ENCODE data around the gene GLB1L3.
"Not testable (repeated sequence)": the region's sequence is repeated elsewhere in the genome, so short reads cannot be mapped to it uniquely, and the experiment has no call there.

The GLB1L3 gene

GRCh38 chr11:134317103-134317502, 40.9 kb downstream of the GLB1L3 start:
- DNase-seq, result no peak

GRCh38 chr11:134321373-134321772, 45.2 kb downstream of the GLB1L3 start:
- DNase-seq, result not testable (repeated sequence)

- no peak for DNase-seq
Observed at GRCh38 chr11:134322553-134322952, 46.4 kb downstream of the GLB1L3 start.

GRCh38 chr11:134328433-134328832, 52.3 kb downstream of the GLB1L3 start:
- no peak for DNase-seq

DNA sequence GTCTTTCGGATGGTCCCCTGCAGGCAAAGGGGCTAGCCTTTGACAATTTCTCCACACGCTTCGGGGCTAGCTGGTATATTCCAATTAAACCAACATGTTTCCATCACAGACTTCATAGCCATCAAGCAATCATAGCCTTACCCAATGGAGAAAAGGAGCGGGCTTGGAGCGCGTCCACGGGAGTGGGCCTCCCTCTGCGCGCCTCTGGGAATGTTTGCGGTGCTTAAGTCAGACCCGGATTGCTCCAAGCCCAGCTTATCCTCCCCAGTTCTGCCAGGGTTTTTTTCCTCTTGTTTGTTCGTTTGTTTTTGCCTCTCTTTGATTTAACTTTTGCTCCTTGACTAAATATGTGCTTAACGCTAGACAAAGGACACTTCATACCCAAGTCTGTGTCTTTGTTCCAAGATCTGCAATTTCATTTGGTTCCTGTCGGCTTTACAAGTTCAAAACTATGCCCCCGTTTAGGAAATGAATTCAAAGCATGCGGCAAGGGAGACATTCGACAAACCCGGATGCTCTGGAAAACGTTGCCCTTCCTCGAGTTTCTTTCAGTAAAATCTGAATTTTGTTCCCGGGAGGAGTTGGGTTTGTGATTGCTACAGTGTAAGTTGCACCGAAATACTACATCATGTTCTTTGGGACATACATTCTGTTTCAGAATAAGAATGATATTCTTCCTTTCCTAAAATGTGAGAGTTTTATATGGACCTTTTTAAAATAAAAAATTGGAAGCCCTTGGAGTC, 54.6 kb downstream of the GLB1L3 start:
- DNase-seq, result no peak

- peak; percentile 58 for DNase-seq
Observed at GRCh38 chr11:134331354-134332188, 55.4 kb downstream of the GLB1L3 start, which contains the start of gene GLB1L2. GLB1L2 (plus strand) TSS chr11:134331988; CDS start chr11:134332062, 74 bp downstream.

DNA sequence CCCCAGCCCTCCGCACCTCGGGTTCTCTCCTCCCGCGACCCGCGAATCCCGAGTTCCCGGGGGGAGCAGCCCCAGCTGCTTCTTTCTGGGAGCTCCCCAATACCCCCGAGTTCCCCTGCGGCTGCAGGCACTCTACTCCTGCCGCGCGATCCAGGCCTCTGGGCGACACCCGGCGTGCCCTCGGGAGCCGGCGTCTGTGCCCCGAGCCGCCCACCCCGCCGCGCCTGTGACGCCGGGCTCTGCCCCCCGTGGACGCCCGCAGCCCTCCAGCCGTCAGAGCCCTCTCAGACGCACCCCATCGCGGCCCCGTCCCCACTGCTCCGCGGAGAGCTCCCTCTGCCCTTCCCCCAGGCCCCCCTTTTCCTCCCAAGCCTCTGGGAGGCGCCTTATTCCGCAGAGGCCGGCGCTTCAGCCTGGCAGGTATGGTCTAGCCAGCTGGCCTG, 56.0 kb downstream of the GLB1L3 start:
- no peak for DNase-seq

- no peak for DNase-seq
Observed at GRCh38 chr11:134332782-134333181, 56.6 kb downstream of the GLB1L3 start.

GRCh38 chr11:134333312-134333711, 57.1 kb downstream of the GLB1L3 start:
- DNase-seq, result no peak

DNA sequence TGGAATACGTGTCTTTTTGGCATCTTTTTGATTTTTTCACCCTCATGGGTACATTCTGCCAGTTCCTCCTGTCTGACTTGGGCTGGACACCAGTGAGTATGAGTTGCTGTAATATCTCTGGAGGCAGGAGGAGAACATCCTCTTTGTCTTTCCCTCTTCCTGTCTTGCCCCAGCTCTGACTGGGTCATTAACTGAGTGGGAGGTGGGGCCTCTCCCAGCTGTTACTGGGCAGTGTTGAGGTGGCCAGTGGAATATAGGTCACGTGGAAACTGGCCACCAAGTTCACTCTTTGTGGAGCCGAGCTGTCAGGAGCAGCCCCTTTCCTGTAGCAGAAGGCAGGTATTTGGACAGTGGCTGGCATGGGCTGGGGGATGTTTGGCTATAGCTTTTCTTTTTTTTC, 57.8 kb downstream of the GLB1L3 start:
- DNase-seq, result no peak

GRCh38 chr11:134334796-134335571, 58.8 kb downstream of the GLB1L3 start:
- DNase-seq, result no peak

GRCh38 chr11:134337051-134337450, 60.9 kb downstream of the GLB1L3 start:
- DNase-seq, result no peak

- DNase-seq, result no peak
Observed at GRCh38 chr11:134338068-134338467, 61.9 kb downstream of the GLB1L3 start.

GRCh38 chr11:134338654-134339053, 62.5 kb downstream of the GLB1L3 start:
- no peak for DNase-seq

DNA sequence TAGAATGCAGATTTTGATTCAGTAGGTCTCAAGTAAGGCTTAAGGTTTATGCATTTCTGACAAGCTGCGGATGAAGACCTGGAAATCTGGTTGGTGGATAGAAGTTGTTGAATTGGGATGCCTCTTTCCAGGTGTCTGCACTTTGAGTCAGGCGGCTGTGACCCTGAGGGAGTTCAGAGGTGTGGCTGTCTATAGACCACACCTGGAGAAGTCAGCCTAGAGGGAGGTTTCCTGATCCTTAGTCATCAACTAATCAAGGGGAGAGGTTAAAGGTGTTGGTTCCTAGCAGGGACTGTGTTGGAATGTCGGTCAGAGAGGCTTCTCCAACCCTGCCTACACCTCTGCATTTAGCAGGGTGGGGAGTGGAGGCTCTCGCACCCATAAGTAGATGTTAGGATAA, 63.6 kb downstream of the GLB1L3 start:
- no peak for DNase-seq

DNA sequence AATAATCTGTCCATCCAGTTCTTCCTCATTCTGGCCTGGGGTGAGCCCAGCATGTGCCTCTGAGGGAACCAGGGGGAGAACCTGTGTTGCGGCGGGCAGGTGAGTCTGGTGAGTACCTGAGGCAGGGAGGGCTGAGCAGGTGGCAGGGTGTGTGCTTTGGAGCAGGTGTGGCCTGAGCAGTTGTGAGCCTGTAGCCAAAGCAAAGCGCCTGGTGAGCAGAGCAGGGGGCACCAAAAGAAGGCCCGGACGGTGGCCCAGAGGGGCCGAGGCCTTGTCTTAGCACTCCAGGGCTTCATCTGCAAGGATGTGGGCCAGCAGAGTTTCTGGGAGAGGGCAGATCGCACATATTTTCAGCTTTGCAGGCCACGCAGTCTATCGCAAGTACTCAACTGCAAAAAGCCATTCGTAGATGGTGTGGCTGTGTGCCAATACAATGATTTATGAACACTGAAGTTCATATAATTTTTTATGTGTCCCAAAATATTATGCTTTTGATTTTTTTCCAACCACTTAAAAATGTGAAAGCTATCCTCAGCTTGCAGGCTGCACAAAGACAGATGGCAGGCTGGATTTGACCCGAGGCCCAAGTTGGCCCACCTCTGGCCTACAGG, 64.3 kb downstream of the GLB1L3 start:
- DNase-seq, result no peak

DNA sequence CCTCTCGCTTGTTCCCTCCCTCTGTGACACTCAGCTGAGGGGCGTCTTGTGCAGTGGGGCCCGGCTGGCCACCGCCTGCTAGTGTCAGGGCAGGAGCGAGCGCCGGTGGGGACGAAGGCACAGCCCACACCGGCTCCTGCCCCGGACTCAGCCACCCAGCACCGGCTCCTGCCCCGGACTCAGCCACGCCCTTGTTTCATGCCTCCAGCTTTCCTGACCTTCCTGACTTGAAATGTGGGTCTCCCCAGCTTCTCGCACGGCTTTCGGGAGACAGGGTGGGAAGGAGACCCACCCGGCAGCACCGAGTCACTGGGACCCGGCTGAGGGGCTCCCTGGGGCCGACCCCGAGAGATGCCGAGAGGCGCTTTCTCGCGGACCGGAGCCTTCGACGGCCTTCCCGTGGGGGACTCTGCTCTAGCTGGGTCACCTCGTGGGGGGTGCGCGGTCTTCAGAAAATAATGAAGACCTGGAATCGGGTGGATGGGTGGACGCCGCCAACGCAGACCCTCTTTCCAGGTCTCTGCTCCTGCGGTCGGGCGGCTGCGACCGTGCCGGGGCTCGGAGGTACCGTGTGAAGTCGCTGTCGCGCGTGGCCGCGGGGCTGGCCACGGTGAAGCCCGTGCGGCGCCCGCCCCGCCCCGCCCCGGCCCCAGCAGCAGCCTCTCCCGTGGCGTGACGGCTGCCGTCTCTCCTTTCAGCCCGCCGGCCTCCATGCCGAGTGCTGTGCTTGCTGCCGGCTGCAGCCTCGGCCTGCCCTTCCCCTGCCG, 65.8 kb downstream of the GLB1L3 start:
- no peak for DNase-seq

- no peak for DNase-seq
Observed at GRCh38 chr11:134342572-134343340, 66.6 kb downstream of the GLB1L3 start.

- DNase-seq, result no peak
Observed at GRCh38 chr11:134343646-134344045, 67.5 kb downstream of the GLB1L3 start.

GRCh38 chr11:134344497-134345236, 68.5 kb downstream of the GLB1L3 start:
- DNase-seq, result not testable (repeated sequence)

DNA sequence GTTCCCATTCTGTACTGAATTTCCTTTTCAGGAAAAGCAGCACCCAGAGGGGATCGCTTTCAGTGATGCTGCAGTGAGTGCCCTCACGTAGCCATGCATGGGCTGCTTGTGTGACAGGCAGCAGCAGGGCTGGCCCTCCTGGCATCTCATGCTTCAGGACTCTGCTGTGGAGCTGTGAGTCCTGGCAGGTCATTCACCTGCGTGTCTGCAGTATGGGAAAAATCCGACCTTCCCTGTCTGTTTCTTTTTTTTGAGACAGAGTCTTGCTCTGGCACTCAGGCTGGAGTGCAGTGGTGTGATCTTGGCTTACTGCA, 69.0 kb downstream of the GLB1L3 start:
- no peak for DNase-seq
